Stimulated activated CD4-positive, alpha-beta T cell treated with anti-CD3 and anti-CD28 coated beads, Interleukin-12 subunit alpha, Interleukin-12 subunit beta, amount 100 ng/mL, for 24 hours (primary cell): ENCODE results near the gene ITGB4.

Source experiments
- DNase-seq, 2 experiments: peaks; one replicate each; pipeline ENCODE4 v3.0.0-alpha.2; 2020; ENCODE audit warnings: low read depth in 2 of 2

ITGB4 gene

GRCh38 chr17:75791254-75791653 lies 70.0 kb downstream of the ITGB4 start:
- no peak for DNase-seq

GRCh38 chr17:75793460-75793859 lies 72.2 kb downstream of the ITGB4 start:
- DNase-seq, result no peak

- DNase-seq, result no peak
Measured at GRCh38 chr17:75795820-75796607, 74.8 kb downstream of the ITGB4 start.

- no peak for DNase-seq
Measured at GRCh38 chr17:75799402-75799801, 78.1 kb downstream of the ITGB4 start.

- DNase-seq, result no peak
Measured at GRCh38 chr17:75803883-75804282, 82.6 kb downstream of the ITGB4 start.

- no peak for DNase-seq
Measured at GRCh38 chr17:75806822-75807500, 85.7 kb downstream of the ITGB4 start.
